GM21723 (cell line): ENCODE results near the gene RAMAC.
"Not testable (repeated sequence)": the region's sequence is repeated elsewhere in the genome, so short reads cannot be mapped to it uniquely, and the experiment has no call there.

Experiments used
- ATAC-seq: cut with Tn5 transposase; IDR thresholded peaks from one replicate; pipeline ENCODE4 v1.9.1; 2021; ENCODE audit warnings: mild to moderate bottlenecking, moderate library complexity; ENCODE audit not compliant: unreplicated experiment

RAMAC gene

GRCh38 chr15:82966671-82967071, 19.3 kb upstream of the RAMAC start:
- ATAC-seq: peak; percentile 93

- ATAC-seq: no peak
These were observed 17.9 kb upstream of the RAMAC start for GRCh38 chr15:82968066-82968465.

- ATAC-seq: no peak
These were observed 16.7 kb upstream of the RAMAC start for GRCh38 chr15:82969353-82969752.

- no peak for ATAC-seq
These were observed 15.8 kb upstream of the RAMAC start for GRCh38 chr15:82970078-82970686.

- ATAC-seq: no peak
These were observed 15.3 kb upstream of the RAMAC start for GRCh38 chr15:82970696-82971095.

- no peak for ATAC-seq
These were observed 14.6 kb upstream of the RAMAC start for GRCh38 chr15:82971218-82971984.

- ATAC-seq: no peak
These were observed 13.0 kb upstream of the RAMAC start for GRCh38 chr15:82972990-82973389.

GRCh38 chr15:82977076-82977475, 8.9 kb upstream of the RAMAC start:
- no peak for ATAC-seq

- ATAC-seq: no peak
These were observed 7.6 kb upstream of the RAMAC start for GRCh38 chr15:82978438-82978837.

GRCh38 chr15:82979726-82980125, 6.3 kb upstream of the RAMAC start:
- no peak for ATAC-seq

- ATAC-seq: no peak
These were observed 5.0 kb upstream of the RAMAC start for GRCh38 chr15:82980981-82981380.

GRCh38 chr15:82986442-82986780, 401 bp downstream of the RAMAC start:
- ATAC-seq: peak; percentile 23

- ATAC-seq: no peak
These were observed 6.5 kb downstream of the RAMAC start for GRCh38 chr15:82992436-82992998.

- no peak for ATAC-seq
These were observed 7.1 kb downstream of the RAMAC start for GRCh38 chr15:82993144-82993543.

GRCh38 chr15:82995076-82995475, 9.1 kb downstream of the RAMAC start:
- no peak for ATAC-seq

- no peak for ATAC-seq
These were observed 9.9 kb downstream of the RAMAC start for GRCh38 chr15:82995938-82996337.

GRCh38 chr15:82999426-82999825, 13.4 kb downstream of the RAMAC start:
- ATAC-seq: no peak

- ATAC-seq: no peak
These were observed 14.1 kb downstream of the RAMAC start for GRCh38 chr15:82999905-83000671.

GRCh38 chr15:83000672-83001031, 14.6 kb downstream of the RAMAC start:
- ATAC-seq: not testable (repeated sequence)

GRCh38 chr15:83010709-83011270, 24.8 kb downstream of the RAMAC start:
- peak; percentile 72 for ATAC-seq
